Hematopoietic multipotent progenitor cell treated with erythropoietin and hydrocortisone succinate and interleukin-3 and kit ligand, for 8 days (in vitro differentiated cells): ENCODE measurements around the gene C16orf86.
"Not testable (repeated sequence)": the region's sequence is repeated elsewhere in the genome, so short reads cannot be mapped to it uniquely, and the experiment has no call there.

Experiments
- DNase-seq: peaks from one replicate; pipeline ENCODE4 v3.0.0-alpha.2; 2015

C16orf86 gene

GRCh38 chr16:67667817-67668494, 1.3 kb downstream of the C16orf86 start:
- DNase-seq, result peak; percentile 98

- DNase-seq, result peak; percentile 50
Measured at GRCh38 chr16:67668495-67669157, 2.0 kb downstream of the C16orf86 start.

DNA sequence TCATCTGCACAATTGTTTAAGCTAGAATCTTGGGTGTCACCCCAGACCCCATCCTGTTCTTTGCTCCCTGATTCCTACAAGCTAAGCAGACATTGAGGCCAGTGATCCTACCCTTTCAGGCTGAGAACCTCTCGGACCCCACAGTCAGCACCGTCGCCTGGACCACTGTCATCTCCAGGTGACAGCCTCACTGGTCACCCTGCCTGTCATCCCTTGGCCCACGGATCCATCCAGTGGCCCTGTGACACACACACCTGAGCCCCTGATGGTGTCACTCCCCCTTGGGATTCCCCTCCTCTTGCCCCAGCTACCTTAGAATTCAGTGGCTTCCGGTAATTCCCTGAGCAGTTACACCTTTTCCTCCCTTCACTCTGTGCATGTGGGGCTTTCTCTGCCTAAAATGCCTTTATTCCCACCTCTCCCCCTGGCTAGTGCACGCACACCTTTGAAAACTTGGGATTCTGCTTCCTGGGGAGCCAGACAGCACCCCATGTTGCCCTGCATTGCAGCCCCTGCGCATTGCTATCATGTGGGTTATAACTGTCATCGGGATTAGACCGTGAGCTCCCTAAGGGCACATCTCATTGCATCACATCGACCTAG, 3.0 kb downstream of the C16orf86 start:
- DNase-seq, result no peak

DNA sequence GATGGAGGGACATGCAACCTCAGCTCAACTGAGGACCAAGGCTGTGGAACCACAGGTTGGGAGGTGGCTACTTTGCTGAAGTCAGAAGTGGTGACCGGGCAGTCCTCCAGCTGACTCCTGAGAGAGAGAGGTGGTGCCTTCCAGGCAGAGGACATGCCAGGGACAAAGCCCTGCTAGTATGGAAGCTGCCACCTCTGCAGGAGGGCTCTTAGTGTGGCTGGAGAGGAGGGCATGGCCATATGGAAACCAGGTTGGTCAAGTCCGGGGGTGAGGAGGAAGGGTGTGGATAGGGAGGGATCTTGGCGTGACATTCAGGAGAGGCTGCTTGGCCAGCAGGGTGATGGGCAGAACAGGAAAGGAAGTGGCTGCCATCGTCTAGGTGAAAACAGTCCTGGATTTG, 5.7 kb downstream of the C16orf86 start:
- no peak for DNase-seq

- peak; percentile 85 for DNase-seq
Measured at GRCh38 chr16:67672739-67673662, 6.4 kb downstream of the C16orf86 start.

- DNase-seq, result peak; percentile 79
Measured at GRCh38 chr16:67673712-67674580, 7.3 kb downstream of the C16orf86 start.

DNA sequence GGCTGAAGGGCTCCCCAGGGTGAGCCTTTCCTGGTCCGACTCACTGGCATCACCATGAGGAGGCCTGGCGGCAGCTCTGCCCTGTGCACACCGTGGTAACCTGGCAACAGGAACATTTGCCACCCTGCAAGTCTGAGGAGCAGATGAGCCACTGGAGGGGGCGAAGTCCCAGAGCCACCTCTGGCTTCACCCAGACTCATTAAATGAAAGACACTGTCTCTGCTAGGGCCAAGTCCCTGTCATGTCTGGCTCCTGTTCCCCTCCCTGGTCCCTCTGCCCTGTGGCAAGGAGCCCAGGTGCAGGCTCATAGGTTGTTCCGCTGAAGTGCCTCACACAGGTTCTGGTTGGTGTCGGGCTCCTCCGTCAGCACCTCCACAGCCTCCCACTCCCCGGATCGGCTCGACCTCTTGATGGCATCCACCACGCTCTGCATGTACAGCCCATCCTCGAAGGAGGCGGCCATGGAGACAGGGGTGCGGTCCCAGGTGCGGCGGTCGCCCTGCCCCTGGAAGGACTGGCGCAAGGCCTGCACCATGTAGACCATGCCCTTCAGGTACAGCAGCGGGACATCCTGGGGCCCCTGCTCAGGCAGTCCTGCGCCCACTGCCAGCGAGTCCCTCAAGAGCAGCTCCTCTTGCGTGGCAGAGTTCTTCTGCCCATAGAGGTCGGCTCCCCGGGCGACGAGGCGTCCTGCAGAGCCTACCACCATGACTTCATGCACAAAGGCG, 8.4 kb downstream of the C16orf86 start:
- DNase-seq, result no peak

GRCh38 chr16:67675579-67675935, 8.9 kb downstream of the C16orf86 start:
- no peak for DNase-seq

DNA sequence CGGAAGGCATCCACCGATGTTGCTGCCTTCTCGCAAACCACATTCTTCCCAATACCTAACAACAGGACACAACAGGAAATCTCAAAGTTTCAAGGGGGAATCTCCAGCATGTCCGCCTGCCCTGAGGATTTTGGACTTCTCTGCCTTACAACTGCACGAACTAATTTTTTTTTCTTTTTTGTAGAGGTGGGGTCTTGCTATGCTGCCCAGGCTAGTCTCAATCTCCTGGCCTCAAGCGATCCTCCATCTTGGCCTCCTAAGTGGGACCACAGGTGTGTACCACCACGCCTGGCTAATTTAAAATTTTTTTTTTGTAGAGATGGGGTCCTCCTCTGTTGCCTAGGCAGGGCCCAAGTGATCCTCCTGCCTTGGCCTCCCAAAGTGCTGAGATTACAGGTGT, 9.4 kb downstream of the C16orf86 start:
- no peak for DNase-seq

DNA sequence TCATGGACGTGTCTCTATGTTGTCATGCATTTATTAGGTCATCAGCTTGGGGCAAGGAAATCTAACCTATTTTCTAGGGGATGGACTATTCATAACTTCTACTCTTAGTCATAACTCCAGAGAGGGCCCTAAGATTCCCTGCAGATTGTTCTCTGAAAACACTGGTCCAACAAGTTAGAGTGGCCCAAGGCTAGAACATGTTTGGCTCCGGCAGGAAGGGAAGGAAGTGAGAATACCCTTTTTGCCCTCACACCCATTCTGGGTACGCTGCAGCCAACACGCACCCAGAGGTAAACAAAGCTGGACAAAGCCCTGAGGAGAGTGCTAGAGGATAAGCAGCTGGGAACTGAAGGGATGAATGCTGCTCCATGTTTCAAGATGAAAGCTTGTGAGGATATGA, 9.9 kb downstream of the C16orf86 start:
- DNase-seq, result no peak

DNA sequence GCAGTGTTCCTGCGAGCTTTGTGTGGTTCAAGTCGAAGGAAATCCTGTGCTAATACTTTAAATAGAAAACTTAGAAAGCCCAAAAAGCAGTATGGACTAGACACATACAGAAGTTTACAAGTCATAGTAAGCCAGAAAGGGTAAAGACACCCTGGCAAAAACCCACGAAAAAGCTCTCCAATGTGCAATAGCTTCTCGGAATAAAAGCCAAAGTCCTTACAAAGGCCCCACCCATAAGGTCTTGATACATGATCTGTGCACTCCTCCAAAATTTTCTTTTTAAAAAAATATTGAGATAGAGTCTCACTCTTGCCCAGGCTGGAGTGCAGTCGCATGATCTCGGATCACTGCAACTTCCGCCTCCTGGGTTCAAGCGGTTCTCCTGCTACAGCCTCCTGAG, 10.3 kb downstream of the C16orf86 start:
- no peak for DNase-seq

DNA sequence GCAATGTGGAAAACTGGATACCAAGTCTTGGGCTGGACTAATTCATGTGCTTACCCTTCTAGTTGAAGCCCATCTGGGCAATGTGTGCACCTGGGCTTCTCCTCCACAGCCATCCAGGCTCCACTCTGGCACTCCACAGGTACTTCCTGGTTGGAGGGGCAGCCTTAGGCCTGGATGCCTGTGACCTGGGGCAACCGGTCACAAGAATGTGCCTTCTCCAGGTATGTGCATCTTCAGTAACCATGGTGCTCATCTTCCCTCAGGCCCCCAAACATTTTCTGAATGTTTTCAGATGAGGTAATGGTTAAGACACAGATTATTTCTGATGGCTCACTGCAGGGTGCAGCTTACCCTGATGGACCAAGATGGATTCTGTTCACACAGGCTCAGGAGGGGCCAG, 11.1 kb downstream of the C16orf86 start:
- no peak for DNase-seq

- DNase-seq, result no peak
Measured at GRCh38 chr16:67678354-67679023, 11.9 kb downstream of the C16orf86 start.

DNA sequence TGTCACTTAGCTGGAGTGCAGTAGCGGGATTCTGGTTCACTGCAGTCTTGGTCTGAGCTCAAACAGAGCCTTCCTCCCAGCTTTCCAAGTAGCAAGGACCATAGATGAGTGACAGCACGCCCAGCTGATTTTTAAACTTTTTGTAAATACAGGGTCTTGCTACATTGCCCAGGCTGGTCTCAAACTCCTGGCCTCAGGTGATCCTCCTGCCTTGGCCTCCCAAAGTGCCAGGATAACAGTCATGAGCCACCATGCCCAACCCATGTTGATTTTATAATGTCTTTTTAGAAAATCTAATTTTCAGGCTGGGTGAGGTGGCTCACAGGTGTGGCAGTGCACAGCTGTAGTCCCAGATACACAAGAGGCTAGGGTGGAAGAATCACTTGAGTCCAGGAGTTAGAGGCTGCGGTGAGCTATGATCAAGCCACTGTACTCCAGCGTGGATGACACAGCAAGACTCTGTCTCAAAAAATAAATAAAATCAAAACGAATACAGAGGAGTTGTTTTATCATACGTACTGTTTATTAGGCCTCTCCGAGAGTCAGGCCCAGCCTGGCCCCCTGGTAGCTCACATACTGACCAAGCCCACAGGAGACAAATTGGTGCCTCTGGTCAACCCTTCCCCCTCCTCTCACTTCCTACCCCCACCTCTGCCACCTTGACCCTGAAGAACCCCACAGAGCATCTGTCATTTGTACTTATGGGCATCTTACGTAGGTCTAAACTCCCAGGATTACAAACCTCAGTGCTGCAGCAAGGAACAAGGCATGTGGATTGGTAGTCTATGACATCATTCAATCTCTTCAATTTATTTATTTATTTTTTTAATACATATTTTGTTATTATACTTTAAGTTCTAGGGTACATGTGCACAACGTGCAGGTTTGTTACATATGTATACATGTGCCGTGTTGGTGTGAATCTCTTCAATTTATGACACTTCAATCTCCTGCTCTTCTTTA, 13.6 kb downstream of the C16orf86 start:
- no peak for DNase-seq

- DNase-seq, result no peak
Measured at GRCh38 chr16:67683767-67684166, 17.2 kb downstream of the C16orf86 start.

DNA sequence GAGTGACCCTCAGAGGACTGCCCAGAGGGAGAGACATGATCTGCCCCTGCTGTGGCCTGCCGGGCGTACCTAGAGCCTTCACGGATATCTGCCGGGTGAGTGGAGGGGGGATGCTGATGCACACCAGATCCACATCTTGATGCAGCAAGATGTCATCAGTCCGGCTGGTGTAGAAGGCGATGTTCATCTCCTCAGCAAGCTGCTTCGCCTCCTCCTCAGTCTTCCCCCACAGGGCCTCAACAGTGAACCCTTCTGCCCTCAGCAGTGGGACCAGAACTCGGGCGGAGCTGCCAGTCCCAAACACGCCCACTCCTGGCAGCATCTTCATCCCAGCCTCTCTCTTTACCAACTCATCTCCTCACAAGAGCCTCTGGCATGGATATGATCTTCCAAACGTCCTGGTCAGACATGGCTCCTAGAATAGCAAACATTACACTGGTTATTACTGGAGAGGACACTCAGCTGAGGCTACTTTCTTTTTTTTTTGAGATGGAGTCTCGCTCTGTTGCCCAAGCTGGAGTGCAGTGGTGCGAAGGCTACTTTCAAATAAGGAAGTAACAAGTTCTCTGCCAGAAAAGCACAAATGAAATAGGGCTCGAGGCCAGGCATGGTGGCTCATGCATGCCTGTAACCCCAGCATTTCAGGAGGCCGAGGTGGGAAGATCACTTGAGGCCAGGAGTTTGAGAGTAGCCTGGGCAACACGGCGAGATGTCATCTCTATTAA, 18.9 kb downstream of the C16orf86 start:
- no peak for DNase-seq

GRCh38 chr16:67693517-67694285, 27.1 kb downstream of the C16orf86 start:
- not testable (repeated sequence) for DNase-seq

DNA sequence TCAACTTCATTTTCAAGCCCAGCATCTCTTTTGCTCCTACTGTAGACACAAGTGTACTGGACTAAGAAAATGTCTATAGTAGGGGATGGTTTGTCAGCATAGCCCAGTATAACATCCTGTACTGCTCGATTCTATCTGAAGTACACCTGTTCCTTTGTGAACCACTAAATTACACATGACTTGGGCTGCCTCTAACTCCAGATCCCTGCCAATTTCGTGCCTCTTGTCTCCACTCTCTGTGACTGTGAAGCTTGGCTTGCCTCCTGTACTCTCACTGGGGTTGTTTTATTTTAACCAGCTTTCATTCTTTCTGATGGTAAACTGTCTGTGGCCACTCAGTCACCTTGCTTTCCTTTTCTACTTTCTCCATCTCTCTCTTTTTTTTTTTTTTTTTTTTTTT, 28.0 kb downstream of the C16orf86 start:
- DNase-seq, result no peak
